ENCODE data around the gene MTOR.
"Not testable (repeated sequence)": the region's sequence is repeated elsewhere in the genome, so short reads cannot be mapped to it uniquely, and the experiment has no call there.

Gene MTOR

DNA sequence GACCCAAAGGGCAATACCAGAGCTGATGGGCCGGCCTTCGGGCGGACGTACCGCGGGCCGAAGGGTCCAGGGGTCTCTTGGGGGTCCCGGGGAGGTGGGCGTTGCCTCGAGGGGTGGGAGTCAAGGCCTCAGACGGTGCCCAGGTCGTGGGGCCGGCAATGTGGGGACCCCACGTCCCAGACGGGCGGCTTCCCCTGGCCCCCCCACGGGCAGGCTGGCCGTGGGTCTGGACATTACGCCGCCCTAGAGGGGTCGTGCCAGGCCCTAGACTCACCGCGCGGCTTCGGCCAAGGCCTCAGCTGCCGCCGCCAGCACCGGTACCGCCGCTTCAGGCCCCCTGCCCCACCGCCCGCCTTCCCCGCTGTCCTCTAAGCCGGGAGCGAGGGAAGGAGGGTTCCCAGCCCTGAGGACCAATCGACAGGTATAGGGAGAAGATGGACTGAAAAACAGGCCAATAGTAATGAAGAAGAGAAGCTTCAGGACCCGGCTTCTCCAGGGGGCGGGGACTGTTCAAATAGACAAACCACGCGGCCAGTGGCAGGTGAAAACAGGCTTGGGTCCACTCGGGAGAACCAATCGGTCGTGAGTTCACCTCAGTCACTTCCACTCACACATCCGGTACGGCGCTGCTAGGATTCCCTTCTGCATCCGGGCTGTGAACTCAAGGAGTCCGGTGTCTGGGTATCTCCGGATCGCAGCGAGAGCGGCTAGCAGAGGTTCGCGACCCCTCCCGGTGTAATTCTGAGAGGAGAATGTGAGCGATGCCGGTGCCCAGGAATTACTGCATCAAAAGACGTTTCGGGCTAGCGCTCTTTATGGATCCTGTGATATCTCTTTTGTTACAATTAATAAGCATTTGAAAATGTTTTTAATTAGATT lies at the start of gene MTOR:
MTOR (minus strand) TSS at position 381 of the 879 bp plus-strand sequence. CDS start 3,142 bp downstream, outside the sequence.
- TF ChIP-seq, protein P1, sequence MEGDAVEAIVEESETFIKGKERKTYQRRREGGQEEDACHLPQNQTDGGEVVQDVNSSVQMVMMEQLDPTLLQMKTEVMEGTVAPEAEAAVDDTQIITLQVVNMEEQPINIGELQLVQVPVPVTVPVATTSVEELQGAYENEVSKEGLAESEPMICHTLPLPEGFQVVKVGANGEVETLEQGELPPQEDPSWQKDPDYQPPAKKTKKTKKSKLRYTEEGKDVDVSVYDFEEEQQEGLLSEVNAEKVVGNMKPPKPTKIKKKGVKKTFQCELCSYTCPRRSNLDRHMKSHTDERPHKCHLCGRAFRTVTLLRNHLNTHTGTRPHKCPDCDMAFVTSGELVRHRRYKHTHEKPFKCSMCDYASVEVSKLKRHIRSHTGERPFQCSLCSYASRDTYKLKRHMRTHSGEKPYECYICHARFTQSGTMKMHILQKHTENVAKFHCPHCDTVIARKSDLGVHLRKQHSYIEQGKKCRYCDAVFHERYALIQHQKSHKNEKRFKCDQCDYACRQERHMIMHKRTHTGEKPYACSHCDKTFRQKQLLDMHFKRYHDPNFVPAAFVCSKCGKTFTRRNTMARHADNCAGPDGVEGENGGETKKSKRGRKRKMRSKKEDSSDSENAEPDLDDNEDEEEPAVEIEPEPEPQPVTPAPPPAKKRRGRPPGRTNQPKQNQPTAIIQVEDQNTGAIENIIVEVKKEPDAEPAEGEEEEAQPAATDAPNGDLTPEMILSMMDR (IDR thresholded peaks at IDR 0.05; ENCODE audit: low read length, missing control alignments): peak; percentile 10
- H3K4me3 ChIP-seq (replicated peaks; ENCODE audit: low read depth, low read length): peak within 1 kb of the TSS; percentile 91
- DNase-seq (ENCODE audit: low read depth): peak; percentile 100

DNA sequence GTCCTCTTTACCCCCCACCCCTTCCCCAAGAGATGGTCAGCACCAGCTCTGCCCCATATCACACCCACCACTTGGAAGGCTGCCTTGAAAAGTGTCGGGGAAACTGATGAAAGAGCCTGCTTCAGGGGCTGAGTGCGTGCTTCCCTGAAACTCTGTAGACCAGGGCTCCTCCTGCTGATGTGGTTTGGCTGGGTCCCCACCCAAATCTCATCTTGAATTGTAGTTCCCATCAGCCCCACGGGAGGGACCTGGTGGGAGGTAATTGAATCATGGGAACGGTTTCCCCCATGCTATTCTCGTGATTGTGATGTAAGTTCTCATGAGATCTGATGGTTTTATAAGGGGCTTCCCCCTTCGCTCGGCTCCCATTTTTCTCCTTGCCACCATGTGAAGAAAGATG lies 47.0 kb upstream of the MTOR start:
- TF ChIP-seq, protein P1 (IDR thresholded peaks at IDR 0.05; ENCODE audit: low read length, missing control alignments): no peak
- no peak for DNase-seq (ENCODE audit: low read depth)

DNA sequence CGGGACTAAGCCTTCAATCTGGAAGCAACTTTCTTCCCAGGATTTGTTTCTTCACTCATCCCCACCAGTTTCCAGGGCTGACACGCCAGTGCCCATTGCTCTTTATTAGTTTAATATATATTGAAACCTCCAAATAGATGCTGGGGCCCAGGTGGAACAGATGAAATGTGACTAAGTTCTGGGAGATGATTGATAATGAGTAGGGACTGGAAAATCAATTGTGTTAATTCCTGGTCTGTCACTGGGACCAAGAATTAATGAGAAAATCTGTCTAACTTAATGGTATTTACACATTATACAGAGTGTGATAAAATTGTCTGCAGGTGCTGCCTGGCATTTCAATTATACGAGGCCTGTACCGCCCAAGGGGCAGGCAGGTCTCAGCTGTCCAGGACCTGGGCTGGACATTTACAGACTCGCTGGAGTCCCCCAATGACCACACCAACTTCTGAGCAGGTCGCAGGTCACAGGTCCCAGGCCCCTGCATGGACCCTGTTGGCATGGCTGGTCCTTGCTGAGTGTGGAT lies 46.4 kb upstream of the MTOR start:
- no peak overlapping the region for H3K4me3 ChIP-seq (replicated peaks; ENCODE audit: low read depth, low read length)
- TF ChIP-seq, protein P1 (IDR thresholded peaks at IDR 0.05; ENCODE audit: low read length, missing control alignments): no peak
- DNase-seq (ENCODE audit: low read depth): no peak

More for the DNA sequence above, 47.0 kb upstream of the MTOR start:
- H3K4me3 ChIP-seq (replicated peaks; ENCODE audit: low read depth, low read length): no peak overlapping the region

DNA sequence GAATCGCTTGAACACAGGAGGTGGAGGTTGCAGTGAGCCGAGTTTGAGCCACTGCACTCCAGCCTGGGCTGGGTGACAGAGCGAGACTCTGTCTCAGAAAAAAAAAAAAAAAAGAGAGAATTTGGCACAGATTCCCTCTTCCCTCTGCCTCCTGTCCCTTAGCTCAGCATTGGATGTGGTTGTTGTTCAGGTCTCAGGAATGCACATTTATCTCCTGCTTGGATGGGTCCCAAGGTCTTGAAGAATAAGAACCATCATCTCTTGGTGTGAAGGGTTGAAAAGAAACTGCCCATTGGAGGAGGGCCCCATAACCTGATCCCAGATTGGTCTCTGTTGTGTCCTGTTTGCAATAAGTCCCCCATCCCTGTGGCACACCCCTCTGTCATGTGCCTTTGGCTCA lies 45.5 kb upstream of the MTOR start:
- no peak overlapping the region for H3K4me3 ChIP-seq (replicated peaks; ENCODE audit: low read depth, low read length)
- DNase-seq (ENCODE audit: low read depth): peak; percentile 30
- TF ChIP-seq, protein P1 (IDR thresholded peaks at IDR 0.05; ENCODE audit: low read length, missing control alignments): no peak

DNA sequence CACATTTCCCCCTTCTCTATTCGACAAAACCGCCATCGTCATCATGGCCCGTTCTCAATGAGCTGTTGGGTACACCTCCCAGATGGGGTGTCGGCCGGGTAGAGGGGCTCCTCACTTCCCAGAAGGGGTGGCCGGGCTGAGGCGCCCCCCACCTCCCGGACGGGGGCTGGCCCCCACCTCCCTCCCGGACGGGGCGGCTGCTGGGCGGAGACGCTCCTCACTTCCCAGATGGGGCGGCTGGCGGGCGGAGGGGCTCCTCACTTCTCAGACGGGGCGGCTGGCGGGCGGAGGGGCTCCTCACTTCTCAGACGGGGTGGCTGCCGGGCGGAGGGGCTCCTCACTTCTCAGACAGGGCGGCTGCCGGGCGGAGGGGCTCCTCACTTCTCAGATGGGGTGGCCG lies 43.2 kb upstream of the MTOR start:
- DNase-seq (ENCODE audit: low read depth); H3K4me3 ChIP-seq (replicated peaks; ENCODE audit: low read depth, low read length): not testable (repeated sequence)

DNA sequence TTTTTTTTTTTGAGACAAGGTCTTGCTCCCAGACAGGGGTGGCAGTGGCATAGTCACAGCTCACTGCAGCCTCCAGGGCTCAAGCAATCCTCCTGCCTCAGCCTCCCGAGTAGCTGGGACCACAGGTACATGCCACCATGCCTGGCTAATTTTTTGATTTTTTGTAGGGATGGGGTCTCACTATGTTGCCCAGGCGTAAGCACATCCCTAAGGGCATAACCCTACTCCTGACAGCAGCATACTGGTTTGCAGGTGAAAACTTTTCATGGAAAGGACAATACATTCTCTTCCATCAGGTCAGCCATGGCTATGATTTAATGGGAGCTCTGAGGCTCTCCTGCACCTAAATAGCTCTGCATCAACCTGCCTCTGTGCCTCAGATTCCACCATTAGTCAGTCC lies 40.0 kb upstream of the MTOR start:
- no peak overlapping the region for H3K4me3 ChIP-seq (replicated peaks; ENCODE audit: low read depth, low read length)
- TF ChIP-seq, protein P1 (IDR thresholded peaks at IDR 0.05; ENCODE audit: low read length, missing control alignments): no peak
- DNase-seq (ENCODE audit: low read depth): no peak

DNA sequence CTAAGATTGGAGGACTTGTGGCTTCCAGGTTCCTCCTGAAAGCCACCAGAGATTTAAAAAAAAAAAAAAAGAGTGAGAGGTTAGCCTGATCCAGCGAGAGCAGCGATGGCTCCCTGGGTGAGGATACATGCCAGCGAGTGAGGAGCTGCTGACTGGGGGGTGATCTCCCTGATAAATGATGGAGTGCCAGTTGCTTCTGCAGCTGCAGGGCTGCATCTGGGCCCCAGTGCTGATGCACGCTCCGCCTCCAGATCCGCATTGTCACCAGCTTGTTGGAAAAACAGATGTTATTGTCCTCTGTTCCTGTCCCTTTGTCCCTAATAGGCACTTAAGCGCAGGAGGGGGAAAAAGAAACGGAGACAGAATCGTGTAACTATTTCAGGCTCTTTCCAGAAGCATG lies 39.2 kb upstream of the MTOR start:
- no peak for DNase-seq (ENCODE audit: low read depth)
- TF ChIP-seq, protein P1 (IDR thresholded peaks at IDR 0.05; ENCODE audit: low read length, missing control alignments): no peak
- H3K4me3 ChIP-seq (replicated peaks; ENCODE audit: low read depth, low read length): no peak overlapping the region
